Effector memory CD8-positive, alpha-beta T cell (primary cell): ENCODE data around the gene CYSLTR2.

Source experiments
- ATAC-seq: fragments of 150-1000 bp; cut with Tn5 transposase; replicated peaks from 2 replicates; pipeline ENCODE4 v1.10.0; 2021; ENCODE audit warnings: mild to moderate bottlenecking, moderate library complexity
- DNase-seq, 3 experiments: peaks; one replicate each; pipeline ENCODE4 v3.0.0; 2021
- H3K27ac Mint-ChIP-seq, 2 donors: one replicate each; pipeline ENCODE4 v1.8.0; 2022; ENCODE audit warnings: mild to moderate bottlenecking in 2 of 2, mixed read lengths in 2 of 2, moderate library complexity in 2 of 2
- H3K27me3 Mint-ChIP-seq, 2 donors: one replicate each; pipeline ENCODE4 v1.8.0; 2022; ENCODE audit warnings: mixed read lengths in 2 of 2
- H3K36me3 Mint-ChIP-seq: one replicate; pipeline ENCODE4 v1.8.0; 2022; ENCODE audit warnings: mild to moderate bottlenecking, moderate library complexity, mixed read lengths; ENCODE audit not compliant: insufficient read depth
- H3K4me1 Mint-ChIP-seq, 2 donors: one replicate each; pipeline ENCODE4 v1.8.0; 2022; ENCODE audit warnings: low read depth in 2 of 2, mixed read lengths in 2 of 2
- H3K4me3 Mint-ChIP-seq, 2 donors: one replicate each; pipeline ENCODE4 v1.8.0; 2022; ENCODE audit warnings: mild to moderate bottlenecking in 2 of 2, mixed read lengths in 2 of 2, moderate library complexity in 2 of 2
- H3K9me3 Mint-ChIP-seq, 2 donors: one replicate each; pipeline ENCODE4 v1.8.0; 2022; ENCODE audit warnings: mixed read lengths in 2 of 2

CYSLTR2 gene

DNA sequence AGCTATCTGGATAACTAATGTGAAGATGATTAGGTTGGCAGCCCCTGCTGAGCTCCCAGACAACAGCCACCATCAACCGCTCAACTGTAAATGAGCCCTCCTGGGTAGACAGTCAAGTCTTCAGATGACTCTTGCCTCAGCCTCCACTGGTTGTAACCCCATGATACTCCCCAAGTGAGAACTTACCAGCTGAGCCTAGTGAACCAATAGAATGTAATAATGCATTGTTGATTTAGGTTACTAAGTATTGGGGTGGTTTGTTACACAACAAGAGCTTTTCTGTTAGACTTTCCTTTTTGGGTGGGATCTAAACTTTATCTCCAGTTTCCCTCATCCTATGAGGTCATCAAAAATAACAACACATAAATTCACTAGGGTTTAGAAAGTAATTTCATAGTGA lies 69.4 kb downstream of the CYSLTR2 start:
- H3K4me3 Mint-ChIP-seq: no peak overlapping the region
- no peaks in the 10 kb centered on the region for H3K27me3 Mint-ChIP-seq
- peaks cover under 1 to 3% of the 10 kb centered on the region in 2 donors for H3K9me3 Mint-ChIP-seq
- H3K27ac Mint-ChIP-seq: no peak overlapping the region
- H3K36me3 Mint-ChIP-seq: no peaks in the 10 kb centered on the region
- ATAC-seq (no peak), DNase-seq (no peak)
- no peaks in the 10 kb centered on the region for H3K4me1 Mint-ChIP-seq

GRCh38 chr13:48725271-48725670 lies 71.5 kb downstream of the CYSLTR2 start:
- no peak overlapping the region for H3K27ac Mint-ChIP-seq
- H3K9me3 Mint-ChIP-seq: no peaks in the 10 kb centered on the region
- ATAC-seq (no peak), DNase-seq (no peak)
- no peak overlapping the region for H3K4me3 Mint-ChIP-seq
- no peaks in the 10 kb centered on the region for H3K4me1 Mint-ChIP-seq
- no peaks in the 10 kb centered on the region for H3K27me3 Mint-ChIP-seq
- H3K36me3 Mint-ChIP-seq: peaks cover 2% of the 10 kb centered on the region

DNA sequence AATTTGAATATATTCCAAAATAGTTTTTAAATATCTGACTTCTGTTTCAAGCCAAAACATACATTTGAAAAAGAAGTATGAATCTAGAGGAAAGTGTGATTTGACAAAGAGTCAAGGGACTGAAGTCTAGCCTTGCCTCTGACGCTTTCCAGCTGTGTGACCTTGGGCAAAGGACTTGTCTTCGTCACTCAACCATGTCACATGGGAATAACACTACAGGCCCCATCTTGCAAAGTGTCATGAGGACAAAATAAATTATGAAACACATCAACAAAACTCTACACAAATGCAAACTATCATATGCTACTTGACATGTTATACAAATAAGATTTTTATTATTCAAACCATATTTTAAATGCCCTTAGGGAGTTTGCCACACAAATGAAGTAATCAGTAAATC lies 73.0 kb downstream of the CYSLTR2 start:
- Mint-ChIP-seq H3K27me3 (no peaks in the 10 kb centered on the region), H3K9me3 (no peaks in the 10 kb centered on the region), H3K36me3 (peaks cover 2% of the 10 kb centered on the region), H3K4me1 (no peaks in the 10 kb centered on the region), H3K4me3 (no peak overlapping the region), H3K27ac (no peak overlapping the region)
- ATAC-seq (no peak), DNase-seq (no peak)

GRCh38 chr13:48727241-48728011 lies 73.7 kb downstream of the CYSLTR2 start:
- Mint-ChIP-seq H3K9me3 (no peaks in the 10 kb centered on the region), H3K36me3 (peaks cover 2% of the 10 kb centered on the region), H3K27ac (no peak overlapping the region), H3K27me3 (no peaks in the 10 kb centered on the region), H3K4me1 (peaks cover 2 to 4% of the 10 kb centered on the region in 2 donors), H3K4me3 (no peak overlapping the region)
- no peak for ATAC-seq
- no peak for DNase-seq

GRCh38 chr13:48728226-48728625 lies 74.5 kb downstream of the CYSLTR2 start:
- DNase-seq: no peak
- Mint-ChIP-seq H3K4me1 (peaks cover 2 to 4% of the 10 kb centered on the region in 2 donors), H3K27me3 (no peaks in the 10 kb centered on the region), H3K9me3 (no peaks in the 10 kb centered on the region), H3K4me3 (no peak overlapping the region), H3K27ac (no peak overlapping the region), H3K36me3 (peaks cover 2% of the 10 kb centered on the region)
- ATAC-seq: no peak

DNA sequence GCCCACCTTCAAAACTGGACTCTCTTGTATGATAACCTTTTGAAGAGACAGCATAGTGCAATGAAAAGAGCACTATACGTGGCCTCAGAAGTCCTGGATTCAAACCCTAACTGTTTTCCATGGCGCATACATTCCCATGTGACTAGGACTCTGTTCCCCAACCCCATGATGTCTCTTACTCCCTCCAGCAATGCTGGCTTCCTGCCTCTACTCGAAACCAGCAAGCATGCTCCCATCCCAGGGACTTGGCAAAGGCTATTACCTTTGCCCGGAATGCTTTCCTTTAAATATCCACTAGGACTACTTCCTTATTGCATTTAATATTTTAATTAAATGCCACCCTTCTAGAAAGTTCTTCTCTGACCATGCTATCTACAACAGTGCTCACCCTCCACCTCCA lies 75.1 kb downstream of the CYSLTR2 start:
- no peaks in the 10 kb centered on the region for H3K27me3 Mint-ChIP-seq
- DNase-seq (no peak), ATAC-seq (no peak)
- no peak overlapping the region for H3K4me3 Mint-ChIP-seq
- H3K9me3 Mint-ChIP-seq: no peaks in the 10 kb centered on the region
- peaks cover 2% of the 10 kb centered on the region for H3K36me3 Mint-ChIP-seq
- peaks cover 2 to 4% of the 10 kb centered on the region in 2 donors for H3K4me1 Mint-ChIP-seq
- H3K27ac Mint-ChIP-seq: no peak overlapping the region

DNA sequence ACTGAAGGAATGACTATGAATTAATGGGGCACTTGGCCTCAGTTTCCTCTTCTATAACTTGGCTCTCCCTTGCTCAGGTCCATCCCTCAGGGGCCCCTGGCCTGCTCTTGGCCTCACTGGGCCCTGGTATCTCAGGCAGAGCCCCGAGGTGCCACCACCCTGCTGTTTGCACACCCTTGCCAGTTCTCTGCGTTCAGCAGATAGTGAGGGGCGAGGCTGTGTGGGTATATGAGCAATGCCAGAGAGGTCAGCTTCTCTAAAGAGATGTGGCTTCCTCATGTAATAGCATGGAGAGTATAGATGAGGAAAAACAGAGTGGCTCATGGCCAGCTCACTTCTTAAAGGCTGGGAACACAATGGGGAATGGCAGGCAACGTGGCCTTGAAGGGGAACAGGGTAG lies 76.1 kb downstream of the CYSLTR2 start:
- Mint-ChIP-seq H3K9me3 (no peaks in the 10 kb centered on the region), H3K4me1 (peaks cover 2 to 4% of the 10 kb centered on the region in 2 donors), H3K27me3 (no peaks in the 10 kb centered on the region), H3K4me3 (no peak overlapping the region), H3K36me3 (peaks cover 2% of the 10 kb centered on the region), H3K27ac (no peak overlapping the region)
- ATAC-seq (no peak), DNase-seq (no peak)

DNA sequence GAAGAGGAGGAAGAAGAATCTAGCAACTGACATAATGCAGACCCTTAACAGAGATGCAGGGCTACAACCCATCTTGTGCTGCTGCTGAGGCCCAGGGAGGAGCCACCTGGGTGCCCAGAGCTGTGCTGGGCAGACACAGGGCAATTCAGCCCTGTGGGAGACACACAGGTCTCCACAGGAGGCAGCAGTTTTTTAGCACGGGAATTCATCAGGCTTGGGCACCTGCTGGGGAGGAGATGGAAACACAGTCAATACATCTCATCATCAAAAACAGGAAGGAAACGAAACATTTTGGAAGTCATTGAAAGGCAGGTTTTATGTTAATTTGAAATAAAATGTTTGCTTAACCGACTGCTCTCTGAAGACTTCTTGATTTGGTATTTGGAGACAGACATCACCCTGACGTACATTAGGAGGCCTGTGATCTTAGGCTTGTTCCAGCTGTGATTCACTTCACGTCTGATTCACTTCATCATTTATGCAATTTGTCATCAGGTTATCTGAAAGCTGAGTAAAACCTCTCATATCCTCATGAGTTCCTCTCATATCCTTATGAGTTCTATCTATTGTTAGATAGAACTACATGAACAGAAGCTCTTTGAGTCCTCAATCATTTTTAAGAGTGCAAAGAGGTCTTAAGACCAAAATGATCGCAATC lies 77.4 kb downstream of the CYSLTR2 start:
- no peak for DNase-seq

GRCh38 chr13:48731957-48732569 lies 78.3 kb downstream of the CYSLTR2 start:
- DNase-seq (peak; percentile 50 to 57 (median 55)), ATAC-seq (peak; percentile 96)
- no peak overlapping the region for H3K27ac Mint-ChIP-seq
- no peaks in the 10 kb centered on the region for H3K27me3 Mint-ChIP-seq
- peak overlapping the region; percentile 59 to 72 for H3K4me3 Mint-ChIP-seq
- H3K36me3 Mint-ChIP-seq: peaks cover 2% of the 10 kb centered on the region
- no peaks in the 10 kb centered on the region for H3K9me3 Mint-ChIP-seq
- H3K4me1 Mint-ChIP-seq: peaks cover 2 to 4% of the 10 kb centered on the region in 2 donors

More for the DNA sequence above, 77.4 kb downstream of the CYSLTR2 start:
- ATAC-seq: peak; percentile 6
- no peak overlapping the region for H3K27ac Mint-ChIP-seq
- peaks cover 2 to 4% of the 10 kb centered on the region in 2 donors for H3K4me1 Mint-ChIP-seq
- peaks cover 2% of the 10 kb centered on the region for H3K36me3 Mint-ChIP-seq
- no peaks in the 10 kb centered on the region for H3K9me3 Mint-ChIP-seq
- peak overlapping the region; percentile 59 to 72 for H3K4me3 Mint-ChIP-seq
- H3K27me3 Mint-ChIP-seq: no peaks in the 10 kb centered on the region

DNA sequence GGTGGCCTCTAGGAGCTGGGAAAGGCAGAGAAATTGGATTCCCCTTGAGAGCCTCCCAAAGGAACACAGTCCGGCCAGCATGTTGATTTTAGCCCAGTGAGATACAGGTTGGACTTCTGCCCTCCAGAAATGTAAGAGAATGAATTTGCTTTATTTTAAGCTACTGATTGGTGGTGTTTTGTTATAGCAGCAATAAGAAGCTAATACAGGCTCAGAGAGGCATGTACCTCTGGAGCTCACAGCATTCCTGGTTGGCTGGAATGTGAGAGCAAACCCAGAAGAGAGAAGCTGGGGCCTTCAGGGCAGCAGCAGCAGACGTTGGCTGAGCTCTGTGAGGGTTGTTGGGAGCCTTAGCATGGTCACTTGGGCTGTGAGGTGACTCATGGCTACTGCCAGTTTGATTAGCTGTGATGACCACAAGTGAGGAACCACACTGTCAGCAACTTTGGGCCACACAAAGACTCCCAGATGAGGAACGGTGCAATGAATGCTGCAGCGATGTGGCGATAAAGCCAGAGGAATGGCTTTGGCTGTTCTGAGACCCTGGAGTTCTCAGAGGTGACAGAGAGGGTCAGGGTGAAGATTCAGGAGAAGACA lies 80.1 kb downstream of the CYSLTR2 start:
- Mint-ChIP-seq H3K4me1 (peaks cover 2 to 4% of the 10 kb centered on the region in 2 donors), H3K36me3 (peaks cover 2% of the 10 kb centered on the region), H3K27ac (no peak overlapping the region), H3K9me3 (no peaks in the 10 kb centered on the region), H3K27me3 (no peaks in the 10 kb centered on the region), H3K4me3 (no peak overlapping the region)
- ATAC-seq: no peak
- no peak for DNase-seq

GRCh38 chr13:48735571-48735970 lies 81.8 kb downstream of the CYSLTR2 start:
- no peaks in the 10 kb centered on the region for H3K27me3 Mint-ChIP-seq
- peaks cover 2 to 4% of the 10 kb centered on the region in 2 donors for H3K4me1 Mint-ChIP-seq
- H3K36me3 Mint-ChIP-seq: no peaks in the 10 kb centered on the region
- H3K4me3 Mint-ChIP-seq: no peak overlapping the region
- DNase-seq (no peak), ATAC-seq (no peak)
- H3K27ac Mint-ChIP-seq: no peak overlapping the region
- no peaks in the 10 kb centered on the region for H3K9me3 Mint-ChIP-seq

DNA sequence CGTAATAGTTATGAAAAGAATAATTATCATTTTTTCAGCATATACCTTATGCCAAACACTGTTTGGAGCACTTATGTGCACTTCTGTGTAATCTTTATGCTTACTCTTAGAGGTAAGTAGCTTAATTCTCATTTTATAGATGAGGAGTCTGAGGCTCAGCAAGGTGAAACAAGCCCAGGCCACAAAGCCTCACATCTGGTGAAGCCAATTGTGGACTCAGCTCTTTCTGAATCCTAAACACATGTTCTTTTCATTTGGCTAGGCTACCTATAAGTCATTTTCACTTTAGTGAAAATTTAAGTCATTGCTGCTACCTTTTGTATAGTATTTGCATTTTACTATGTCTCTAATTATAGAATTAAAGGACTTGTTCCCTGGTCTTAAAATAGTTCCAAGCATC lies 84.0 kb downstream of the CYSLTR2 start:
- H3K4me1 Mint-ChIP-seq: peaks cover 0 to 4% of the 10 kb centered on the region in 2 donors
- H3K36me3 Mint-ChIP-seq: no peaks in the 10 kb centered on the region
- ATAC-seq: no peak
- no peaks in the 10 kb centered on the region for H3K27me3 Mint-ChIP-seq
- H3K4me3 Mint-ChIP-seq: no peak overlapping the region
- H3K27ac Mint-ChIP-seq: no peak overlapping the region
- H3K9me3 Mint-ChIP-seq: no peaks in the 10 kb centered on the region
- no peak for DNase-seq

- Mint-ChIP-seq H3K9me3 (no peaks in the 10 kb centered on the region), H3K4me1 (peaks cover 0 to 4% of the 10 kb centered on the region in 2 donors), H3K4me3 (no peak overlapping the region), H3K36me3 (no peaks in the 10 kb centered on the region), H3K27ac (no peak overlapping the region), H3K27me3 (peaks cover under 1% of the 10 kb centered on the region in 2 donors)
- DNase-seq (no peak), ATAC-seq (no peak)
These were observed 84.6 kb downstream of the CYSLTR2 start for GRCh38 chr13:48738311-48738710.
